Endothelial cell of umbilical vein (primary cell): ENCODE results near the gene PAM16.

Source experiments
- EZH2 ChIP-seq: IDR thresholded peaks from 2 replicates; pipeline ENCODE4 v1.6.1; 2012; ENCODE audit warnings: borderline replicate concordance, low read depth, mild to moderate bottlenecking, moderate library complexity, low read length, inconsistent platforms; ENCODE audit not compliant: severe bottlenecking
- GATA2 ChIP-seq: IDR thresholded peaks from 2 replicates; pipeline ENCODE4 v1.7.0; 2011; ENCODE audit warnings: low read depth, mild to moderate bottlenecking, moderate library complexity, mixed read lengths, low read length; ENCODE audit not compliant: insufficient read length, insufficient read depth
- JUN ChIP-seq: IDR thresholded peaks from 2 replicates; pipeline ENCODE4 v1.6.1; 2011; ENCODE audit warnings: borderline replicate concordance, low read depth; ENCODE audit not compliant: insufficient read length, insufficient read depth
- MYC ChIP-seq: IDR thresholded peaks from one replicate; pipeline ENCODE4 v1.6.1; 2011; ENCODE audit warnings: mild to moderate bottlenecking, low read depth, low read length
- POLR2A ChIP-seq: IDR thresholded peaks from 2 replicates; pipeline ENCODE4 v1.6.1; 2012; ENCODE audit warnings: low read depth, mild to moderate bottlenecking, control low read depth, low read length
- POLR2AphosphoS5 ChIP-seq: IDR thresholded peaks from 2 replicates; pipeline ENCODE4 v1.6.1; 2012; ENCODE audit warnings: low read depth, mild to moderate bottlenecking, control low read depth, low read length, moderate library complexity; ENCODE audit not compliant: insufficient read depth
- TF ChIP-seq, protein P1 (sequence below), 2 donors: IDR thresholded peaks; 1 replicate in 1 of 2; 2 replicates in 1 of 2; pipeline ENCODE4 v1.5.1; 2011; ENCODE audit warnings: low read length in 2 of 2, mild to moderate bottlenecking in 2 of 2, moderate library complexity in 2 of 2, control low read depth in 1 of 2, inconsistent platforms in 1 of 2, low read depth in 1 of 2; ENCODE audit not compliant: insufficient read depth in 1 of 2; ENCODE audit errors: extremely low read depth in 1 of 2
- TF ChIP-seq, protein P2 (sequence below): IDR thresholded peaks from 2 replicates; pipeline ENCODE4 v1.6.1; 2011; ENCODE audit not compliant: insufficient read depth, insufficient read length

DNA sequence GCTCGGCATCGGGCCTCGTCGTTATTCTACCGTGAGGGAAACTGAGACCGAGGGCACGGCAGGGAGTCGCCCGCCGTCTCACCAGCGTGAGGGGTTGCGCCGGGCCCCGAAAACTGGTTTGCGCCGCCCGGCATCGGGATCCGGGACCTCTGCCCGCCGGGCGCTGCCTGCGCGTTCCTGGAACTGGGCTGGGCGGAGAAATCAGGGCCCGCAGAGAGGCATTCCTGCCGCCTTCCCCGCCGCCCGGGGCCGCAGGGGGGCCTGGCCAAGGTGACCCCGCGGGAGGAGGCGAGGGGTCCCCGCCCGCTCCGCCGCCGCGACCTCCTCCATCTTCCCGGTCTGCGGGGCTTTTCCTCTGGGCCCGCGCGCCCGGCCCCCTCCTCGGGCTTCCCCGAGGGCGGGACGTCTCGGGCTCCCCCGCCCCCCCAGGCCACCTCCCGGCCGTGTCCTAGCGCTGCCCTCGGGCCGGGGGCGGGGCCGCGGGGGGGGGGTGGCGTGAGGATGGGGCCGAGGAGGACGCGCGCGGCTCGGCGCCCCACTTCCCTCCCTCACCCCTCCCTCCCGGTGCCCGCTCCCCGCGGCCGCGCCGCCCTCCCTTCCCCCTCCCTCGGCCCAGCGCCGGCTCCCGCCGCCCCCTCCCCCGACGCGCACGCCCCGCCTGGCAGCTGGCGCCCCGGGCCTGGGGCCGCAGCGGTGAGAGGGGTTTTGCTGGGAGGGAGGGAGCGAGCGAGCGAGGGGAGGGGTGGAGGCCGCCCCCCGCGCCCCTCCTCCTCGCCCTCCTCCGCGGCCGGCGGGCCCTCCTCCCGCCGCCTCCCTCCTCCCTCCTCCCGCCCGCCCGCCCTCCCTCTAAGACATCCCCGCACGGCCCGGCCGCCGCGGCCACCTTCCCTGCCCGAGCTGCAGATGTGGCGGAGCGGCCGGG, 35.7 kb downstream of the PAM16 start, which contains the start of gene GLIS2:
- TF ChIP-seq POLR2AphosphoS5 (peak; percentile 58), EZH2 (no peak), POLR2A (no peak), MYC (no peak), JUN (no peak), GATA2 (no peak)
- TF ChIP-seq, protein P1, sequence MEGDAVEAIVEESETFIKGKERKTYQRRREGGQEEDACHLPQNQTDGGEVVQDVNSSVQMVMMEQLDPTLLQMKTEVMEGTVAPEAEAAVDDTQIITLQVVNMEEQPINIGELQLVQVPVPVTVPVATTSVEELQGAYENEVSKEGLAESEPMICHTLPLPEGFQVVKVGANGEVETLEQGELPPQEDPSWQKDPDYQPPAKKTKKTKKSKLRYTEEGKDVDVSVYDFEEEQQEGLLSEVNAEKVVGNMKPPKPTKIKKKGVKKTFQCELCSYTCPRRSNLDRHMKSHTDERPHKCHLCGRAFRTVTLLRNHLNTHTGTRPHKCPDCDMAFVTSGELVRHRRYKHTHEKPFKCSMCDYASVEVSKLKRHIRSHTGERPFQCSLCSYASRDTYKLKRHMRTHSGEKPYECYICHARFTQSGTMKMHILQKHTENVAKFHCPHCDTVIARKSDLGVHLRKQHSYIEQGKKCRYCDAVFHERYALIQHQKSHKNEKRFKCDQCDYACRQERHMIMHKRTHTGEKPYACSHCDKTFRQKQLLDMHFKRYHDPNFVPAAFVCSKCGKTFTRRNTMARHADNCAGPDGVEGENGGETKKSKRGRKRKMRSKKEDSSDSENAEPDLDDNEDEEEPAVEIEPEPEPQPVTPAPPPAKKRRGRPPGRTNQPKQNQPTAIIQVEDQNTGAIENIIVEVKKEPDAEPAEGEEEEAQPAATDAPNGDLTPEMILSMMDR (IDR thresholded peaks at IDR 0.05; ENCODE audit: extremely low read depth in 1 of 2, insufficient read depth in 1 of 2, low read depth in 1 of 2, low read length in 2 of 2): no peak
- TF ChIP-seq, protein P2, sequence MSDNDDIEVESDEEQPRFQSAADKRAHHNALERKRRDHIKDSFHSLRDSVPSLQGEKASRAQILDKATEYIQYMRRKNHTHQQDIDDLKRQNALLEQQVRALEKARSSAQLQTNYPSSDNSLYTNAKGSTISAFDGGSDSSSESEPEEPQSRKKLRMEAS: no peak
